Type B pancreatic cell (in vitro differentiated cells): ENCODE results near the gene KMT5B. TPM values are rescaled to one million over a fixed set of nuclear protein-coding genes. Genes with fewer than 3 reads are reported as not detected.

Experiments used
- DNase-seq: peaks from one replicate; pipeline ENCODE4 v3.0.0; 2021; ENCODE audit warnings: mixed read lengths; ENCODE audit not compliant: unreplicated experiment; ENCODE audit errors: extremely low spot score
- H3K27ac Mint-ChIP-seq: 2 replicates; pipeline ENCODE4 v1.8.0; 2021; ENCODE audit warnings: mild to moderate bottlenecking, mixed read lengths
- H3K27me3 Mint-ChIP-seq: 2 replicates; pipeline ENCODE4 v1.8.0; 2021; ENCODE audit warnings: mixed read lengths
- H3K36me3 Mint-ChIP-seq: 2 replicates; pipeline ENCODE4 v1.8.0; 2021; ENCODE audit warnings: mixed read lengths
- H3K4me1 Mint-ChIP-seq: one replicate; pipeline ENCODE4 v1.8.0; 2021; ENCODE audit warnings: mixed read lengths; ENCODE audit not compliant: unreplicated experiment
- H3K4me3 Mint-ChIP-seq: 2 replicates; pipeline ENCODE4 v1.8.0; 2021; ENCODE audit warnings: mild to moderate bottlenecking, mixed read lengths
- H3K9me3 Mint-ChIP-seq: 2 replicates; pipeline ENCODE4 v1.8.0; 2021; ENCODE audit warnings: mixed read lengths
- CTCF ChIP-seq: fragments of 200-600 bp; sonication (generic); conservative IDR thresholded peaks from 2 replicates; pipeline ENCODE4 v1.5.0; 2021; ENCODE audit warnings: antibody characterized with exemption, mild to moderate bottlenecking
- total RNA-seq: library from RNA; stranded (reverse); gene quantifications from 2 replicates; pipeline ENCODE4 v1.2.1, GENCODE V29; 2021; ENCODE audit warnings: low replicate concordance

Gene KMT5B
- total RNA-seq, 1 donor from 2014 or later, result 54.4 TPM

GRCh38 chr11:68173926-68174325 lies 39.2 kb downstream of the KMT5B start:
- H3K4me3 Mint-ChIP-seq, result no peak overlapping the region
- H3K27ac Mint-ChIP-seq, result no peak overlapping the region
- H3K27me3 Mint-ChIP-seq, result no peaks in the 10 kb centered on the region
- peaks cover 24% of the 10 kb centered on the region for H3K36me3 Mint-ChIP-seq
- no peaks in the 10 kb centered on the region for H3K9me3 Mint-ChIP-seq
- H3K4me1 Mint-ChIP-seq, result no peaks in the 10 kb centered on the region
- no peak for TF ChIP-seq CTCF
- DNase-seq, result no peak

GRCh38 chr11:68169442-68169841 lies 43.7 kb downstream of the KMT5B start:
- peaks cover 20% of the 10 kb centered on the region for H3K36me3 Mint-ChIP-seq
- no peaks in the 10 kb centered on the region for H3K9me3 Mint-ChIP-seq
- no peaks in the 10 kb centered on the region for H3K4me1 Mint-ChIP-seq
- no peak overlapping the region for H3K27ac Mint-ChIP-seq
- no peaks in the 10 kb centered on the region for H3K27me3 Mint-ChIP-seq
- DNase-seq, result no peak
- H3K4me3 Mint-ChIP-seq, result no peak overlapping the region
- TF ChIP-seq CTCF, result no peak

DNA sequence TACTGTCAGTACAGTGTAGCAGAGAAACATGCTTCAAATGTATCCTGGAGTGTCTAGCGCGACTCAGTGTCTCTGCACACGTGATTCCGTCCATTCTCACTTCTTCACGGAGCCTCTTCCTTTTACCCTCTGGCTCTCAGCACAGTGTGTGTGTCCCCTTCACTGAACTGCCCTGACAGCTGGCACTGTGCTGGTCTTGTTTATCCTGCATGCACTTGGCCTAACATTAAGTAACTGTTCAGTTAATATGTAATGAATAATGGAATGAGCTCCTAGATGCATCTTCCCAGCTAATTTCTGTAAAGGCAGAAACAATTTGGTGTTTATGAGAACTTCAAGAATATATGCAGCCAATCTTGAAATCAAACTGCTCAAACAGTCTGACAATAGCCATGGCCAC lies 44.4 kb downstream of the KMT5B start:
- Mint-ChIP-seq H3K27me3 (no peaks in the 10 kb centered on the region), H3K27ac (no peak overlapping the region), H3K36me3 (peaks cover 20% of the 10 kb centered on the region), H3K9me3 (no peaks in the 10 kb centered on the region), H3K4me1 (no peaks in the 10 kb centered on the region), H3K4me3 (no peak overlapping the region)
- DNase-seq, result no peak
- no peak for TF ChIP-seq CTCF

GRCh38 chr11:68167474-68167873 lies 45.6 kb downstream of the KMT5B start:
- Mint-ChIP-seq H3K27me3 (no peaks in the 10 kb centered on the region), H3K4me1 (no peaks in the 10 kb centered on the region), H3K27ac (no peak overlapping the region), H3K9me3 (no peaks in the 10 kb centered on the region), H3K4me3 (no peak overlapping the region), H3K36me3 (peaks cover 20% of the 10 kb centered on the region)
- TF ChIP-seq CTCF, result no peak
- no peak for DNase-seq

- H3K27me3 Mint-ChIP-seq, result no peaks in the 10 kb centered on the region
- H3K36me3 Mint-ChIP-seq, result peaks cover 21% of the 10 kb centered on the region
- no peaks in the 10 kb centered on the region for H3K4me1 Mint-ChIP-seq
- no peak overlapping the region for H3K4me3 Mint-ChIP-seq
- no peak for TF ChIP-seq CTCF
- peak overlapping the region; percentile 55 for H3K27ac Mint-ChIP-seq
- no peak for DNase-seq
- H3K9me3 Mint-ChIP-seq, result no peaks in the 10 kb centered on the region
These were observed 46.1 kb downstream of the KMT5B start for GRCh38 chr11:68166969-68167368.

DNA sequence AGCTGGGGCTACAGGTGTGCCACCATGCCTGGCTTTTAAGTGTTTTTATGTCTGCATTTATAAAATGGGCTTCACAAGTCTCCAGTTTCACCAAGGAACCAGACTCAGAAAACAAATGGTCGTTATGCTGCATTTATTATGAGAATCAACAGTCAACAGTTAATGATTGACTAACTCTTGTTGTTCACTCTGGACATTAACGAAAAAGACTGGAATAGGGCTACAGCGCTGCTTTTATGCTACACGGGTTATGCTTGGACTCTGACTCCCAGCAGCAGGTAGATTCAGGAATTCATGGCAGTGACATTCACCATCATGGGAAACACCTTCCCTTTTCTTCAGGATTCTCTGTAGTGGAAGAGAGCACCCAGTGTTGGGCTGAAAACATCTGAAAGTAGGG lies 47.5 kb downstream of the KMT5B start:
- H3K27ac Mint-ChIP-seq, result no peak overlapping the region
- no peaks in the 10 kb centered on the region for H3K27me3 Mint-ChIP-seq
- no peak overlapping the region for H3K4me3 Mint-ChIP-seq
- peaks cover 4% of the 10 kb centered on the region for H3K4me1 Mint-ChIP-seq
- no peak for TF ChIP-seq CTCF
- DNase-seq, result no peak
- no peaks in the 10 kb centered on the region for H3K9me3 Mint-ChIP-seq
- H3K36me3 Mint-ChIP-seq, result peaks cover 26% of the 10 kb centered on the region
